Daoy (cell line): ENCODE measurements around the gene SPRYD3. TPM values are rescaled to one million over a fixed set of nuclear protein-coding genes. Genes with fewer than 3 reads are reported as not detected.
"Not testable (repeated sequence)": the region's sequence is repeated elsewhere in the genome, so short reads cannot be mapped to it uniquely, and the experiment has no call there.

Experiments used
- DNase-seq: peaks from one replicate; pipeline ENCODE4 v3.0.0-alpha.2; 2015; ENCODE audit warnings: low read depth
- total RNA-seq: library from RNA; depleted of rRNA; stranded (reverse); fragments of >200 nt; shearing (Covaris generic); gene quantifications from 2 replicates; pipeline ENCODE4 v1.2.3, GENCODE V29; 2014

Gene SPRYD3
- total RNA-seq, 1 experiment from 2014 or later = 23.8 TPM

DNA sequence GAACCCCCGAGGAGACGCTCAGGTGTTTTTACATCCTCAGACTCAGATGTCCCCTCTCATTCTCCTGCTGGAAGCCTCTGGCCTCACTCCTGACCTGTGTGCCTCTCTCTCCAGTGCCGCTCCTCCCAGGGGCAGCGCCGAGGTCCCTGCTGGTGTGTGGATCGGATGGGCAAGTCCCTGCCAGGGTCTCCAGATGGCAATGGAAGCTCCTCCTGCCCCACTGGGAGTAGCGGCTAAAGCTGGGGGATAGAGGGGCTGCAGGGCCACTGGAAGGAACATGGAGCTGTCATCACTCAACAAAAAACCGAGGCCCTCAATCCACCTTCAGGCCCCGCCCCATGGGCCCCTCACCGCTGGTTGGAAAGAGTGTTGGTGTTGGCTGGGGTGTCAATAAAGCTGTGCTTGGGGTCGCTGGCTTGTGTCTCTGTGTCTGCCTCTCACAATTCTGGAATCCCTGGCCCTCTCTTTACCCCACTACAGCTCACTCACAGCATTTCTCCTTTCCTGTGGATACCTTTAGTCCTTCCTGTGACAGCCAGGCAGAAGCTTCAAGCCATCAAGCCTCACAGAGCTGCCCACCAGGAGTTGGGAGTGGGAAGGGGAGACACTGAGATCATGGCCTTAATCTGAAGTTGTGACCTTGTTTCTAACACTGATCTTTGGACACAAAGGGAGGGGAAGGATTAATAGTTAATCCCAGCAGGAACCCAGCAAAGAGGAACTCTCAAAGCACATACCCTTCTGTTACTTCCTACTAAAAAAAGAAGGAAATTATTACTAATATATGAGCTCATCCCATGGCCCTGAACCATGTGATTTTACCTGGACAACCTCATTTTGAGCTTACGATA, 23.0 kb upstream of the SPRYD3 start:
- DNase-seq = no peak

DNA sequence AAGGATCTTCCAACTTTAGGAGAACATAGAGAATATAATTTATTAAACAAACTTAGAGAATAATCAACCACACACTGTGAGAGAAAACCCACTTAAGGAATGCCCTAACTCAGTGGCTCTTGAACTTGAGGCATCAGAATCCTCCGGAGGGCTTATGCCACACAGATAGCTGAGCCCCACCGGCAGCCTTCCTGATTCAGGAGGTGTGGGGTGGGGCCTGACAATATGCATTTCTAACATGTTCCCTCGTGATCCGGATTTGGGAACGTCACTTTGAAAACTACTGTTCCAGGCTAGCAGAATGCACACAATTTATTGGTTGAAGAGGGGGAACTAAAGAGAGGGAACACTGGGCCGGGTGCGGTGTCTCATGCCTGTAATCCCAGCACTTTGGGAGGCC, 22.1 kb upstream of the SPRYD3 start:
- no peak for DNase-seq

DNA sequence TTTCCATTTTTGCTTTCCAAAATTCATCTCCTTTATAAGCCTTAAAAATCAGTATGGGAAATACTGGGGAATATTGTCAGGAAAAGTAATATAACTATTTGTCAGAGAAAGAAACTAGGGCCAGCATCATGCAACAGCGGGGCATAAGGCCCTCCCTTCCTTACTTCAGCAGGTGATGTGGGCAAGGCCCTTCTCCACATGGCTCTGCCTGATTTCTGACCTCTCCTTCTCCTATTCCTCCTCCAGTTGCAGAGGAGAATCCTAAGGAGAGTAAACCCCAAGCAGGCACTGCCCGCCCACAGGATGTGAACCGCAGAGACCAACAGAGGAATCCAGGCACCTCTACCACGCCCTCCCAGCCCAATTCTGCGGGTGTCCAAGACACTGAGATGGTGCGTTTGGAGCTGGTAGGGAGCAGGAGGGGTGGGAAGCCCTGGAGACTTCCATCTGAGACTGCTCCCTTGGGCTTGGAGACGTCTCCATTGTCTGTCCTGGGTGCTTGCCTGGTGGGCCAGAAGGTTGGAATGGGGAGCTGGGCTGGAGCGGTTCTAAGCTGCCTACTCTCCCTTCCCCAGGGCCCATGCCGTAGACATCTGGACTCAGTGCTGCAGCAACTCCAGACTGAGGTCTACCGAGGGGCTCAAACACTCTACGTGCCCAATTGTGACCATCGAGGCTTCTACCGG, 21.4 kb upstream of the SPRYD3 start:
- no peak for DNase-seq

DNA sequence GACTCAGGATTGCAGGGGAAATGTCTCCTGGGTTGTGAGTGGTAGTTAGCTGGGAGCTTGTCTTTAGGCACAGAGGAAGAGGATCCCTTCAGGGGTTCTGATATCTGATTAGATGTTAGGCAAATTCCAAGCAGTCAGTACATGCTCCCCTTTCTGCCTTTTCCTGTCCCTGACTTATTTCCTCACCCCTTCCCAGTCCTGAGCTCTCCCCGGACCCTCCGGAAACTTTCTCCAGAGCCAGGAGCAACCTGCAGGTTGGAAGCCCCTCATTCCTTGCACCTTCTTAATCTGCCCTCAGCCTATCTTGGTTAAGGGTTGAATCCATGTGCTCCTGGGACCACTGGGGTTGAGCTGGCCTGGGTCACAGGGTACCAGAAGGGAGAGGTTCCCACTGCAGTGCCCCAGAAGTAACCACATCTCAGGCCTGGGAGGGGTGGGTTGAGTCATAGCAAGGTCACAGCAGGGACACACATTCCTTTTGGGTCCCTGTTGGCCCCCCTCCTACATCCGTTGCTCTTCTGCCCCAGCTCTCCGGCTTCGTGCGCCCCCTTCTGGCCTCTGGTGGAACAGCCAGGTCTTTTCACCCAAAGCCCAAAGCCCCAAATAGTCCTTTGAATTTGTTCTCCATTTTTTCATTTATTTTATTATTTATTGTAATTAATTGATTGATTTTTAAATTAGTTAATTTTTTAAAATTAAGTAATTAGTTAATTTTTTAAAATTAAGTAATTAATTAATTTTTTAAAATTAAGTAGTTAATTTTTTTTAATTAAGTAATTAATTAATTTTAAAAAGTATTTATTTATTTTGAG, 20.1 kb upstream of the SPRYD3 start:
- DNase-seq = peak; percentile 99

DNA sequence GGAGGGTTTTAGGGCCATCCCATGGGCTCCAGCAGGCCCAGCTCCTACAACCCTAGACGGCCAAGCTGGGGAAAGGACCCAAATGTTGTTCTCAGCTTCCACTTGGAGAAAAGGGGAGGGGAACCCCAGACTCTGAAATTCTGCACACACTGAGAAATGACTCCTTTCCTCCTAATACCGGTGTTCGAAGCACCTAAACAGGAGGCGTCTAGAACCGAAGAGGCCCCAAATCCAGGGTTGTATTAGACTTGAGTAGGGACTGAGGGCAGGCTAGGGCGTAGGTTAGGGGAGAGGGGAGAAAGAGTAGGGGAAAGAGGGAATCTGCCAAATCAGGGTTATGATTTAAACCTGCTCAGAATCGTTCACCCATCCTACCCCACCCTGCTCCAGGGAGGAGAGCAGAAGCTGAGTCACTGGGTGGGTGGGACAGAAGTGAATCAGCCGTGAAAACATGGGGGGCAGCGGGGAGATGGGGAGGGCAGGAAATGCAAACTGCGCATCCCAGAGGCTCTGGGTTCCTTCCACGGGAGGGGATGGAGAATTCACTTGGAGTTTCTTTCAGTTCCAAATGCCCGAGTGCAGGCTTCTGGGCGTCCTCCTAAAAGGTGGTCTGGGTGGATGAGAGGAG, 19.3 kb upstream of the SPRYD3 start:
- peak; percentile 94 for DNase-seq

DNA sequence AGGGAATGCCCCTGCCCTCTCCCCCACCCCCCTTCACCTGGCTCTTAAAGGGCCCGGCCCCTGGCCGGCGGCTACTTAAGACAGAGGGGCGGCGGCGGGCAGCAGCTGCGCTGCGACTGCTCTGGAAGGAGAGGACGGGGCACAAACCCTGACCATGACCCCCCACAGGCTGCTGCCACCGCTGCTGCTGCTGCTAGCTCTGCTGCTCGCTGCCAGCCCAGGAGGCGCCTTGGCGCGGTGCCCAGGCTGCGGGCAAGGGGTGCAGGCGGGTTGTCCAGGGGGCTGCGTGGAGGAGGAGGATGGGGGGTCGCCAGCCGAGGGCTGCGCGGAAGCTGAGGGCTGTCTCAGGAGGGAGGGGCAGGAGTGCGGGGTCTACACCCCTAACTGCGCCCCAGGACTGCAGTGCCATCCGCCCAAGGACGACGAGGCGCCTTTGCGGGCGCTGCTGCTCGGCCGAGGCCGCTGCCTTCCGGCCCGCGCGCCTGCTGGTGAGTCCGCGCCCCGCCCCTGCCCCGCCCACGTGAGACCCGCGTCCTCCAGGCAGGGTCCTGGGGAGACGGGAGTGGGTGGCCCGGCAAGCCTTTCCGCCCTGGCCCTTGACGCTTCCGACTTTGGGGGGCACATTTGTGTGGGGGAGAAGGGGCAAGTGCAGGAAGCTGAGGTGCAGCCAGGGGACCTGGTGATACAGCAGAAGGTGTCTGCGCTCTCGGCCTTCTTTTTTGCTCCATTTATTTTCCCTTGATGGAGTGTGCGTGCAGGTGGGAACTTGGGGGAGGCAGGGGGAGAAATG, 18.6 kb upstream of the SPRYD3 start, which contains the start of gene IGFBP6:
Gene IGFBP6 (plus strand): TSS at position 104 of the 790 bp plus-strand sequence. CDS start 51 bp downstream, at position 155.
- peak; percentile 87 for DNase-seq

DNA sequence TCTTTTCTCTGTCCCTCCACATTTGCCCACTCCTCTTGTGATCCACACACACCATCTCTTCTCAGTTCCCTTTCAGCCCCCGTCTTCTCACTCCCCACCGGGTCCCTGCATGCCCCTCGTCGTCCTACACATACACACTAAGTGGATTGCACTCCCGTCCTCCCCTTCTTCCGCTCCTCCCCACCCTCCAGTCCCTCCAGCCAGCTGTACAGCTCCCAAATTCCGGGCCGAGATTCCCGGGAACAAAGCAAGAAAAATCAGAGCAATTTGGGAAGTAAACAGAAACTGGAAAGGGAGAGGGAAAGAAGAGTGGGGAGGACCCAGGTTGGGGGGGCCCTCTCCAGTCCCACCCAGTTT, 18.0 kb upstream of the SPRYD3 start:
- peak; percentile 48 for DNase-seq

DNA sequence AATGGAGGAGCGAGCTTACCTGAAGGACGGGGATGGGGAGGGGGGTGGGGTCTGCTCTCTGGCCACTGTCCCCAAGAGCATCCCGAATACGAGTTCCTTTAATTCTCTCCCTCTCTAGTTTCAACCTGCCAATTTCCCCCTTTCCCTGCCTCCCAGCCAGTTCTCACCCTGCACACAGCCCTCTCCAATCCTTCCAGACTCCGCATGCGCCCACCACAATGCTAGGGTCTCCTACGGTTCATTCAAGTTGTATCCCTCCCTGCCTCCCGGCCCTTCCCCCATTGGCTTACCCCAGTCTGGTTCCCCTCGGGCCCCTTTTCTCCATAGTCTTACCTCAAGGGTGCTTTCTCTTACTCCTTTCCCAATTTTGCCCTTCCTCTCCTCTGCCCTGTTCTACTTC, 17.6 kb upstream of the SPRYD3 start:
- DNase-seq = no peak

DNA sequence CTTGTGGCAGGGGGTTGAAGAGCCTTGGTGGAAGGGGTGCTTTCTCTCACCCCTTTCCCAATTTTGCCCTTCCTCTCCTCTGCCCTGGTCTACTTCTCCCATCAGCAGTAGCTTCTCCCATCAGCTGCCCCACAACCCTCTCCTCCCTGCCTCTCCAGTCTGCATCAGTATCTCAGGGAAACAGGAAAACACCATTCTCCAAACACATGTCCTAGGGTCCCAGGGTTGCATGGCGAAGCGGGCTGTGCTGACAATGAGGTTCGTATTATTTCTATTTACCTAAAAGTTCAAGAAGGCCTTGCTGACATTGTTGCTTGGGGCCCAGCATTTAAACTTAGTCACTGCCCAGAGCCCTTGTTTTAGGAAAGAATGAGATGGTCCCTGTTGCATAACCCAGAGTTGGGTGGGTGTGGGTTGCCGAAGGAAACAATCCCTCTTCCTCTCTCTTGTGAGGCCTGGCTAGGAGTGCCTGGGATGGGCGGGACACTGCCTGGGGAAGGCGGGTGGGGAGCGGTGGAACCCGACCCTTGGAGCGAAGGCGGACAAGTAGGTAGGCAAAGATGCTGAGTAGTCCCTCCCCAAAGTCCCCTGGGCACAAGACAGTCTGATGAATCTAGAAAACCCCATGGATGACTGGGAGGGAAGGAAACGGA, 17.0 kb upstream of the SPRYD3 start:
- peak; percentile 48 for DNase-seq

DNA sequence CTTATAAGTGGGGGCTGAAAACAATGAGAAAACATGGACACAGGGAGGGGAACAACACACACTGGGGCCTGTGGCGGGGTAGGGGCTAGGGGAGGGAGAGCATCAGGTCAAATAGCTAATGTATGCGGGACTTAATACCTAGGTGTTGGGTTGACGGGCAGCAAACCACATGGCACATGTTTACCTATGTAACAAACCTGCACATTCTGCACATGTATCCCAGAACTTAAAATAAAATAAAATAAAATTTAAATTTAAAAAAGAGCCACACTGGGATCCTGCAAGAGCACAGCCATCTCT, 16.4 kb upstream of the SPRYD3 start:
- not testable (repeated sequence) for DNase-seq

DNA sequence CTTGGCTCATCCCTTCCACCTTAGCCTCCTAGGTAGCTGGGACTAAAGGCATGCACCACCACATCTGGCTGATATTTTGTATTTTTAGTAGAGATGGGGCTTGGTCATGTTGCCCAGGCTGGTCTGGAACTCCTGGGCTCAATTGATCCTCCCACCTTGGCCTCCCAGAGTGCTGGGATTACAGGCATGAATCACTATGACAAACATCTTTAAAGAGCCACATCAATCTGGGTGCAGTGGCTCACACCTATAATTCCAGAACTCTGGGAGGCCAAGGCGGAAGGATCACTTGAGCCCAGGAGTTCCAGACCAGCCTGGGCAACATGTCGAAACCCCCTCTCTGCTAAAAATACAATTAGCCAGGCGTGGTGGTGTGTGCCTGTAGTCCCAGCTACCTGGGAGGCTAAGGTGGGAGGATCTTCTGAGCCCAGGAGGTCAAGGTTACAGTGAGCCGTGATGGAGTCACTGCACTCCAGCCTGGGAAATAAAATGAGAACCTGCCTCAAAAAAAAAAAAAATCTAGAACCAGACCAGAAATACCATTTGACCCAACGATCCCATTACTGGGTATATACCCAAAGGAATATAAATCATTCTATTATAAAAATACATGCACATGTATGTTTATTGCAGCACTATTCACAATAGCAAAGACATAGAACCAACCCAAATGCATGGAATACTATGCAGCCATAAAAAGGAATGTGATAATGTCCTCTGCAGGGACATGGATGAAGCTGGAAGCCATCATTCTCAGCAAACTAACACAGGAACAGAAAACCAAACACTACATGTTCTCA, 15.8 kb upstream of the SPRYD3 start:
- DNase-seq = peak; percentile 65

DNA sequence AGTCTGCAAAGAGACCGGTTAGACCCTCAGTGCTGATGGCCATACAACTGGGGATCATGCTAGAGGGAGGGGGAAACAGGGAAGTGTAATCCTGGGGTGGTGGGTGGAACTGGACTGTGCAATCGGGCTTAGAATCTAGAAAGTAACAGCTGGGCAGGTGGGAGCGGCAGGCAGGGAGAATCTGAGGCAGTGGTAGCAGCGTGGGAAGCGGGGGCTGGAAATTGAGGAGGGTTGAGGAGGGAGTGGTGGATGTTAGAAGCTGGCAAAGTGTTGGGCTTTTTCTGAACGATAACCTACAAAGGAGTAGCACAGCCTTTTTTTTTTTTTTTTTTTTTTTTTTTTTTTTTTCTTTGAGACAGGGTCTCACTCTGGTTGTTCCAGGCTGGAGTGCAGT, 15.2 kb upstream of the SPRYD3 start:
- DNase-seq = no peak

DNA sequence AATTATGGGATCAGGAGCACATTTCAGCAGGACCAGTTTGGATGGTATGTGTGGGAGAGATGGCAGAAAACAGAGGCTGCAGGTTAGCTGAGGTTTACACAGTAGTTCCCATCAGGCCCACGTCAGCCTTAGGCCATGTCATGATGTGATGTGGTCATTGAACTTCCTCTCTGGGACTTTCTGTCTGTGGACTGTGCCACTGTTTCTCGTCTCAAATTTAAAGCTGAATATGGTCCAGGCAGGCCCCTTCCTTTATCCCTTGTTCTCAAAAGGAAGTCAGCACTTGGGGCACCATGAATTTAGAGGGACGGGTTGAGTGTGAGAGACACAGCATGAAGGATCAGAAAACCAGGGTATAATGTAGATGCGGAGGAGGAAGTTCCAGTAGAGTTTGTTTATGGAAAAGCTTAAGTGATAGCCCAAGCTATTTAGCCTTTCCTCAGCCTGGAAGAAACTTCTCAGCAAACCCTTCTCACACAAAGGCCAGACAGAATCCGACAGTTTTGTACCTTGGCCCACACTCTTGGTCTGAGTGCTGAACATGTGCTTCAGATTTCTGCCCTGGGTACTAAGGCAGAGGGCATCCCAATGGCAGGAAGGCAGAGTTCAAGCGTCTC, 14.7 kb upstream of the SPRYD3 start:
- DNase-seq = no peak

DNA sequence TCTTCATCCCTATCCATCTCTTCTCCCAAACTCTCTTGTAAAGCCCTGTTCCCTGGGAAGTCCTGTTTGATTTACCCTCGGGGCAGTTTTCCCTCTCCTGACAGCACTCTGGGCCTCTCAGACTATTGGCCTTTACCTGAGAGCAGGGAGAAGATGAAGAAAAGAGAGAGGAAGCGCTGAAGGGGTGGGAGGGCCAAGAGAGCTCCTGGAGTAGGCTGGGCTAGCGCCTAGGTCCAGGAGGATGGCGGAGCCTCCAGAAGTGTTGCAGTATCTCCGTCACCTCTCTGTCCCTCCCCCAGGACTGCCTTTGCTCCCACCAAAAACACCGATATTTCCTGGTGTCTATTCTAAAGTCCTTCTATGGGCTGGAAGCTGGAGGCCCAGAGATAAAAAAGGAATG, 12.6 kb upstream of the SPRYD3 start:
- no peak for DNase-seq

DNA sequence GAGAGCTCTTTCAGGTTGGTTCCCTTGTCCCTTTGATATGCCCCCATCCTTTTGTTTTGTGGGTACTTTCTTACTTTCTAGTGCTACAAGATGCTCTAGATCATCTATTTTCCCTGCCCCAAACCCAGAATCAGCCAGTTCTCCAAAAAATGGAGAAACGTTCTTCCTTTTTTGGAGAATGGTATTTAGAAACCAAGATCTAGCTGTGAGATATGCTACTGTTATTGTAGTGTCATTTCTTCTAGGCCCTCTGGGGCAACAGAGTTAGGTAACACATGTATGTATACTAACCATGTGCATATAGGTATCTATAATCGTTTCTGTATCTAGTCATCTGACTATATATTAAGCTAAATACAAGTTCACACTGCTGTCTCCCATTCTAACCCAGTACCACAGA, 11.4 kb upstream of the SPRYD3 start:
- DNase-seq = no peak

DNA sequence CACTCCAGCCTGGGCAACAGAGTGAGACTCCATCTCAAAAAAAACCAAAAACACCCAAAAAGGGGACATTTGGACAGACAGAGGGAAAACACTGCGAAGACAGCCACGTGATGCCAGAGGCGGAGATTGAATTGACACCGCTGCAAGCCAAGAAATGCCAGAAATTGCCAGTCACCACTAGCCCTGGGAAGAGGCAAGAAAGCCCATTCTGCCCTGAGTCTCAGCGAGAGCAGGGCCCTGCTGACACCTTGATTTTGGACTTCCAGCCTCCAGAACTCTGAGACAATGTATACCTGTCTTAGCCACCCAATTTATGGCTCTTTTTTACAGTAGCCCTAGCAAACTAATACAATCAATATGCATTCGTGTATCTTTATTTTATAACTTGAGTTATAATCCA, 10.9 kb upstream of the SPRYD3 start:
- no peak for DNase-seq

DNA sequence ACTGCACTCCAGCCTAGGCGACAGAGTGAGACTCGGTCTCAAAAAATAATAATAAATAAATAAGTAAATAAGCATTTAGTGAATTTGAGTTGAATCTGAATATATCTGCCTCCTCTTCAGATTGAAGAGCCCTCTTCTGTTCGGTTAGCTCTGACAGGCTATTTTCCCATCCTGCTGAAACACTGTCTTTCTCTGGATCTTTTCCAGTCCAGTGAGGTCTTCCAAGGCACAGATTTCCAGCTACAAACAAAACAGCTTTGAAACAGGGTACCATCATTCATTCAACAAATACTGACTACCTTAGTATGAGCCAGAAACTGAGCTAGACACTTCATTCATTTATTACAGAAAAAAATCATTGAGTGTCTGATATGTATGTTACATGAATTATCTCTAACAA, 7.2 kb upstream of the SPRYD3 start:
- DNase-seq = no peak

DNA sequence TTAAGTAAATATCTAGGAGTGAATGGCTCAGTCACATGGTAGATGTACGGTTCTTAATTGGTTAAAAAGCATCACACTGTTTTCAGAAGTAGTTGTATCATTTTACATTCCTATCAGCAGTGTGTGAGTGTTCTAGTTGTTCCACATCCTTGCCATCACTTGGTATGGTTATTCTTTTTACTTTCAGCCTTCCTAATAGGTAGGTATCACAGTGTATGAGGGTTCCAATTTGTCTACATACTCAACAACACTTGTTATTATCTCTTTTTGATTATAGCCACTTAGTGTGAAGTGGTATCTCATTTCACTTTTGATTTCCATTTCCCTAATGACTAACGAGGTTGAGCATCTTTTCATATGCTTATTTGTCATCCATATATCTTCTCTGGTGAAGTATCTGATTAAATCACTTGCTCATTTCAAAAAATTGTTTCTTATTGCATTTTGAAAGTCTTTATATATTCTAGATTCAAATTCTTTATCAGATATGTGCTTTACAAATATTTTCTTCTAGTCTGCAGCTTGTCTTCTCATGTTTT, 3.5 kb upstream of the SPRYD3 start:
- DNase-seq = no peak
